ENCODE results near the gene NSUN4.

DNA sequence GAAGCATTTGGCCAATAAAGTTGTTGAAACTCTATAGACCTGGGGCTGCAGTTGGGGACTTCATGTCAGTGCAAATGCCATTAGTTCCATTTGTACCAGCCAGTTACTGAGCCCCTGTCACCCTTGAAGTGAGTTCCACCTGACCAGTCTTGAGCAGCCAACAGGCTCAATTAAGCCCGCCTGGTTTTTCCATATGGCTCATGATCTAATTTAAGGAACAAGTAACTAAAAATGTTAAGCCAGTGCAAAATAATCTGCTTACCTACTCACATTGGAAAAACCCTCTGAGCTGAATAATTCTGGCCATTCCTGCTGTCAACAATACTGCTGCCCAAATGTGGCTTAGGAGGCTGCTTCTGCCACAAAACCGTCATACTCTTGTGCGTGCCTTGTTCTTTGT, 21.6 kb downstream of the NSUN4 start:
- TF ChIP-seq, protein P1, sequence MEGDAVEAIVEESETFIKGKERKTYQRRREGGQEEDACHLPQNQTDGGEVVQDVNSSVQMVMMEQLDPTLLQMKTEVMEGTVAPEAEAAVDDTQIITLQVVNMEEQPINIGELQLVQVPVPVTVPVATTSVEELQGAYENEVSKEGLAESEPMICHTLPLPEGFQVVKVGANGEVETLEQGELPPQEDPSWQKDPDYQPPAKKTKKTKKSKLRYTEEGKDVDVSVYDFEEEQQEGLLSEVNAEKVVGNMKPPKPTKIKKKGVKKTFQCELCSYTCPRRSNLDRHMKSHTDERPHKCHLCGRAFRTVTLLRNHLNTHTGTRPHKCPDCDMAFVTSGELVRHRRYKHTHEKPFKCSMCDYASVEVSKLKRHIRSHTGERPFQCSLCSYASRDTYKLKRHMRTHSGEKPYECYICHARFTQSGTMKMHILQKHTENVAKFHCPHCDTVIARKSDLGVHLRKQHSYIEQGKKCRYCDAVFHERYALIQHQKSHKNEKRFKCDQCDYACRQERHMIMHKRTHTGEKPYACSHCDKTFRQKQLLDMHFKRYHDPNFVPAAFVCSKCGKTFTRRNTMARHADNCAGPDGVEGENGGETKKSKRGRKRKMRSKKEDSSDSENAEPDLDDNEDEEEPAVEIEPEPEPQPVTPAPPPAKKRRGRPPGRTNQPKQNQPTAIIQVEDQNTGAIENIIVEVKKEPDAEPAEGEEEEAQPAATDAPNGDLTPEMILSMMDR (IDR thresholded peaks at IDR 0.05): no peak
- TF ChIP-seq ZFX (IDR thresholded peaks at IDR 0.05; ENCODE audit: borderline replicate concordance): no peak
